Measurements from ENCODE around the gene TSPYL4. TPM values are rescaled to one million over a fixed set of nuclear protein-coding genes. Genes with fewer than 3 reads are reported as not detected.

TSPYL4 gene
- total RNA-seq, 1 donor from 2014 or later = 13.6 TPM

DNA sequence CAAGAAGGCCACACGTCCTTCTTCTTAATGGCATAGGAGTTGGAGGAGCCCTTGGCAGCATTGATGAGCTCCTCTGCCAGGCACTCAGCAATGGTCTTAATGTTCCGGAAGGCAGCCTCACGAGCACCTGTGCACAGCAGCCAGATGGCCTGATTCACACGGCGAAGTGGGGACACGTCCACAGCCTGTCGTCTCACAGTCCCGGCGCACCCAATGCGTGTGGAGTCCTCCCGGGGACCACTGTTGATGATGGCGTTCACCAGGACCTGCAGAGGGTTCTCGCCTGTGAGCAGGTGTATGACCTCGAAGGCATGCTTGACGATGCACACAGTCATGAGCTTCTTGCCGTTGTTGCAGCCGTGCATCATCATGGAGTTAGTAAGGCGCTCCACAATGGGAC is 4.6 kb upstream of the TSPYL4 start:
- ATAC-seq = no peak
- TF ChIP-seq, protein P1, sequence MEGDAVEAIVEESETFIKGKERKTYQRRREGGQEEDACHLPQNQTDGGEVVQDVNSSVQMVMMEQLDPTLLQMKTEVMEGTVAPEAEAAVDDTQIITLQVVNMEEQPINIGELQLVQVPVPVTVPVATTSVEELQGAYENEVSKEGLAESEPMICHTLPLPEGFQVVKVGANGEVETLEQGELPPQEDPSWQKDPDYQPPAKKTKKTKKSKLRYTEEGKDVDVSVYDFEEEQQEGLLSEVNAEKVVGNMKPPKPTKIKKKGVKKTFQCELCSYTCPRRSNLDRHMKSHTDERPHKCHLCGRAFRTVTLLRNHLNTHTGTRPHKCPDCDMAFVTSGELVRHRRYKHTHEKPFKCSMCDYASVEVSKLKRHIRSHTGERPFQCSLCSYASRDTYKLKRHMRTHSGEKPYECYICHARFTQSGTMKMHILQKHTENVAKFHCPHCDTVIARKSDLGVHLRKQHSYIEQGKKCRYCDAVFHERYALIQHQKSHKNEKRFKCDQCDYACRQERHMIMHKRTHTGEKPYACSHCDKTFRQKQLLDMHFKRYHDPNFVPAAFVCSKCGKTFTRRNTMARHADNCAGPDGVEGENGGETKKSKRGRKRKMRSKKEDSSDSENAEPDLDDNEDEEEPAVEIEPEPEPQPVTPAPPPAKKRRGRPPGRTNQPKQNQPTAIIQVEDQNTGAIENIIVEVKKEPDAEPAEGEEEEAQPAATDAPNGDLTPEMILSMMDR (IDR thresholded peaks at IDR 0.05) = no peak
- Histone ChIP-seq H3K36me3 (no peaks in the 10 kb centered on the region), H3K4me3 (no peak overlapping the region), H3K27ac (no peak overlapping the region), H3K9me3 (no peaks in the 10 kb centered on the region), H3K4me1 (peaks cover 11% of the 10 kb centered on the region), H3K27me3 (no peaks in the 10 kb centered on the region)
- intact Hi-C loops (cut with DNase I) = no loop called here
- no peak for DNase-seq

DNA sequence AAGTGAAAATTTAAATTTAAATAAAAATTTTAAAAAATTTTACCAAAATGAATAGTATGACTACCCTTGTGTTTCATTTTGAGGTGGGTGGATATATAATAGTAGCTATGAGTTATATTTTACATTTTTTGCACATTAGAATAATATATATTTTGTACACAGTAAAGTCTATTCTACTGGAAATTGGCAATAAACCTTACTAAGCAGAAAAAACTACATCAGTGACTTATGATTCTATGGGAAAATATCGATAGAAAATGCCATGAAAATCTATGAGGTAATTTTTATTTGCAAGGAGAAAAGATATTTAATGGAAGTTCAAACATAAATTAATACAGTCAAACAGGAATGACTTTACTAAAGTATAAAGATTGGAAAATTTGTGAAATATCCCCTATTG is 2.8 kb upstream of the TSPYL4 start:
- Histone ChIP-seq H3K4me3 (no peak overlapping the region), H3K27ac (no peak overlapping the region), H3K27me3 (no peaks in the 10 kb centered on the region), H3K9me3 (no peaks in the 10 kb centered on the region), H3K36me3 (no peaks in the 10 kb centered on the region), H3K4me1 (peaks cover 24% of the 10 kb centered on the region)
- intact Hi-C loops (cut with DNase I) = no loop called here
- ATAC-seq (no peak), DNase-seq (no peak)
- TF ChIP-seq, protein P1 (IDR thresholded peaks at IDR 0.05) = no peak

DNA sequence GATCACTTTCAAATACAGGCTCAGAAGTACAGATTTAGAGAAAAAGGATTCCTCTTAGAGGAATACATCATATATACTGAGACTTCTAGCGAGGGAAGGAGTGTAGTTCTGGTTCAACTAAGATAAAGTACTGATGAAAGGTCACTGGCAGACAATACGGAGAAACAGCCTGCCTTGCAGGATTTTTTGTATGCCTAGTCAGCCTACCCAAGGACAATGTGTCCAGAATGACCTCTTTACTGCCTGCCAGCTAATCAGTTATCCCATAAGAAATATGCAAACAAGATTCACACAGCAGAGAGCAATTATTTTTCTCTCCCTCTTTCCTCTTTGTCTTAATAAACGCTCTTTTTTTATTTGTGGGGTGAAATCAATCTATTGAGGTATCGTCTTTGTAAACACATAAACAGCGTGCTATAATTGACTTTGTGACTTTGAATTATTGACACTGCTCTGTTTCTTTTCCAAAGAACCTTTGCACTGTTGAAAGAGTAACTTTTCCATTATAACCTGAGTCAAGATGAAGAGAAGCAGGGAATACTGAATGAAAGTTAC is 1.4 kb upstream of the TSPYL4 start:
- no peaks in the 10 kb centered on the region for H3K27me3 ChIP-seq
- no peak overlapping the region for H3K4me3 ChIP-seq
- peaks cover 35% of the 10 kb centered on the region for H3K4me1 ChIP-seq
- DNase-seq (no peak), ATAC-seq (no peak)
- no peak overlapping the region for H3K27ac ChIP-seq
- TF ChIP-seq, protein P1 (IDR thresholded peaks at IDR 0.05) = no peak
- H3K9me3 ChIP-seq = no peaks in the 10 kb centered on the region
- H3K36me3 ChIP-seq = no peaks in the 10 kb centered on the region
- intact Hi-C loops (cut with DNase I) = no loop called here

DNA sequence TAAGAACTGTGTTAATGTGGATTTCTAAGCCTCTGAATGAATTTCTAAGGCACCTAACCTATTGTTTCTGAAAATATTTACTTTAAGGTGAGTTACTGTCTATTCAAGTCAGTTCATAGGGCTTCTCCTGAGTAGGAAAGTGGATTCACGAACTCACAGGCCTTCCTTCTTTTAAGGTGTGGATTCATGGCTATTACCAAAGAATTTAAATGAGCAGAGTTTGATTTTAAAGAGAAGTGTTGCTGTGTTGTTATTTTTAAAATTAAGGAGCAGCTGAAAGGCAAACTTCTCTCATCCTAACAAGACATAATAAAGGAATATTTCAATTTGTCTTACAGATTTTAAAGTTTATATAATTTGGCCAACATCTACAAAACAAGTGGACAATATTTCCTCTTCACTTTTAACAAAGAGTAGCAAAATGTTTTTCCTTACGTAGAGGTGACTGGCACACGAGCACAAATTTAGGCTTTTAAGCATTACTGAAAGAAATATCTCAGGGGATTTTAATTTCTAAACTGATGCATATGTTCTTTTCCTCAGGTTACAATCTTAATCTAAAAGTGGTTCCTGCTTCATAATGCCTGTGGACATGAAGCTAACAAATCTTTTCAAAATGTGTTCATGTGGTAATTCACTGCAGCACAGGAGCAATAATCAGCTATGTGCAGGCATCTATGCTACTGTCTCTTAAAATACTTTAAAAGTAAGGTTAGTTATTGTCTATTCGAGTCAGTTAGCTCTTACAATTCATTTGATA is 602 bp upstream of the TSPYL4 start:
- H3K27me3 ChIP-seq = no peaks in the 10 kb centered on the region
- peaks cover 38% of the 10 kb centered on the region for H3K4me1 ChIP-seq
- H3K4me3 ChIP-seq = peak overlapping the region; percentile 87
- peak overlapping the region; percentile 88 for H3K27ac ChIP-seq
- intact Hi-C loops (cut with DNase I) = no loop called here
- no peaks in the 10 kb centered on the region for H3K36me3 ChIP-seq
- H3K9me3 ChIP-seq = no peaks in the 10 kb centered on the region
- no peak for DNase-seq
- no peak for ATAC-seq
- TF ChIP-seq, protein P1 (IDR thresholded peaks at IDR 0.05) = no peak

DNA sequence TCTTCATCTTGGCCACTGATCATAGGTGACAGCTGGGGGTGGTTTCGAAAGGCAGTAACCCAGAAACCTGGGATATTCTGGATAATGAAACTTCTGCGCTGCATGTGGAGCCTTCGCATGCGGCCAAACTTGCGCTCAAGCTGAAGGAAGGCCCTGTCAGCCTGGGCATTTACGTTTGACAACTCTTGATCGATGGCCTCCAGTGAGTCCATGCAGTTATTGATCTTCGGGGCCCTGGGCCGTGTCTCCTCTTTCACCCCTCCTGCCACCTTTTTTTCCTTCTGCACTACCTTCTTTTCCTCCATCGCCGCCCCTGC is 729 bp downstream of the TSPYL4 start:
- H3K36me3 ChIP-seq = no peaks in the 10 kb centered on the region
- peaks cover 43% of the 10 kb centered on the region for H3K4me1 ChIP-seq
- DNase-seq (no peak), ATAC-seq (no peak)
- TF ChIP-seq, protein P1 (IDR thresholded peaks at IDR 0.05) = no peak
- no peaks in the 10 kb centered on the region for H3K9me3 ChIP-seq
- no peaks in the 10 kb centered on the region for H3K27me3 ChIP-seq
- H3K27ac ChIP-seq = peak overlapping the region; percentile 88
- intact Hi-C loops (cut with DNase I) = no loop called here
- H3K4me3 ChIP-seq = peak overlapping the region; percentile 87

Measured in upper lobe of right lung (tissue), 1 donor.